Trophoblast cell (in vitro differentiated cells and primary cell): ENCODE measurements around the gene ZNF487.
"Not testable (repeated sequence)": the region's sequence is repeated elsewhere in the genome, so short reads cannot be mapped to it uniquely, and the experiment has no call there.

Experiments
- DNase-seq, 2 donors: peaks; one replicate each; pipeline ENCODE4 v3.0.0-alpha.2; 2016
- H2AFZ ChIP-seq: 2 replicates; pipeline ENCODE4 v1.6.1; 2013; ENCODE audit warnings: low read length, moderate library complexity, mild to moderate bottlenecking; ENCODE audit not compliant: insufficient read depth, poor library complexity
- H2AK5ac ChIP-seq: 2 replicates; pipeline ENCODE4 v1.6.1; 2013; ENCODE audit warnings: mild to moderate bottlenecking, low read length
- H2BK120ac ChIP-seq: 2 replicates; pipeline ENCODE4 v1.6.1; 2013; ENCODE audit warnings: low read length, mild to moderate bottlenecking, moderate library complexity; ENCODE audit not compliant: insufficient read depth, poor library complexity
- H2BK12ac ChIP-seq: 2 replicates; pipeline ENCODE4 v1.6.1; 2013; ENCODE audit warnings: mild to moderate bottlenecking, low read length, moderate library complexity
- H2BK5ac ChIP-seq: 2 replicates; pipeline ENCODE4 v1.6.1; 2013; ENCODE audit warnings: low read length, low read depth, moderate library complexity, mild to moderate bottlenecking; ENCODE audit not compliant: poor library complexity
- H3K14ac ChIP-seq: 2 replicates; pipeline ENCODE4 v1.6.1; 2013; ENCODE audit warnings: mild to moderate bottlenecking, low read length
- H3K18ac ChIP-seq: 2 replicates; pipeline ENCODE4 v1.6.1; 2013; ENCODE audit warnings: mild to moderate bottlenecking, low read length
- H3K23ac ChIP-seq: 2 replicates; pipeline ENCODE4 v1.6.1; 2013; ENCODE audit warnings: low read length
- H3K27ac ChIP-seq: 2 replicates; pipeline ENCODE4 v1.5.1; 2013; ENCODE audit warnings: low read depth, mild to moderate bottlenecking, inconsistent platforms, low read length, moderate library complexity
- H3K27me3 ChIP-seq: 2 replicates; pipeline ENCODE4 v1.6.1; 2013; ENCODE audit warnings: inconsistent platforms, mild to moderate bottlenecking, low read length, moderate library complexity; ENCODE audit not compliant: insufficient read depth
- H3K36me3 ChIP-seq, 2 experiments: 1 replicate in 1 of 2; 2 replicates in 1 of 2; pipeline ENCODE4 v1.6.1; 2013; ENCODE audit warnings: low read length in 2 of 2, mild to moderate bottlenecking in 2 of 2, moderate library complexity in 1 of 2; ENCODE audit not compliant: insufficient read depth in 2 of 2, control insufficient read depth in 1 of 2
- H3K4ac ChIP-seq: 2 replicates; pipeline ENCODE4 v1.6.1; 2013; ENCODE audit warnings: low read depth, mild to moderate bottlenecking, low read length, moderate library complexity
- H3K4me1 ChIP-seq, 2 experiments: 1 replicate in 1 of 2; 2 replicates in 1 of 2; pipeline ENCODE4 v1.6.1; 2013; ENCODE audit warnings: low read length in 2 of 2, mild to moderate bottlenecking in 2 of 2, moderate library complexity in 1 of 2; ENCODE audit not compliant: insufficient read depth in 2 of 2, control insufficient read depth in 1 of 2
- H3K4me2 ChIP-seq: 2 replicates; pipeline ENCODE4 v1.6.1; 2013; ENCODE audit warnings: inconsistent platforms, mild to moderate bottlenecking, low read length, moderate library complexity
- H3K4me3 ChIP-seq: 2 replicates; pipeline ENCODE4 v1.5.1; 2013; ENCODE audit warnings: mild to moderate bottlenecking, low read depth, low read length, inconsistent platforms
- H3K79me1 ChIP-seq: one replicate; pipeline ENCODE4 v1.6.1; 2013; ENCODE audit warnings: low read length
- H3K79me2 ChIP-seq: 2 replicates; pipeline ENCODE4 v1.6.1; 2013; ENCODE audit warnings: low read length, mild to moderate bottlenecking; ENCODE audit not compliant: control insufficient read depth, insufficient read depth, poor library complexity
- H3K9ac ChIP-seq: 2 replicates; pipeline ENCODE4 v1.6.1; 2013; ENCODE audit warnings: mild to moderate bottlenecking, low read length
- H3K9me3 ChIP-seq: 2 replicates; pipeline ENCODE4 v1.6.1; 2013; ENCODE audit warnings: low read depth, mild to moderate bottlenecking, control low read depth, inconsistent platforms, low read length; ENCODE audit not compliant: insufficient read depth
- H4K12ac ChIP-seq: 2 replicates; pipeline ENCODE4 v1.6.1; 2013; ENCODE audit warnings: low read depth, mild to moderate bottlenecking, low read length, moderate library complexity
- H4K8ac ChIP-seq: 2 replicates; pipeline ENCODE4 v1.6.1; 2013; ENCODE audit warnings: low read depth, mild to moderate bottlenecking, low read length, moderate library complexity
- H4K91ac ChIP-seq: one replicate; pipeline ENCODE4 v1.6.1; 2013; ENCODE audit warnings: low read depth, mild to moderate bottlenecking, low read length, moderate library complexity
- WGBS: extraction: QIAGEN DNeasy Blood & Tissue Kit; methylation state at CpG from one replicate; pipeline ENCODE4 v1.1.7; 2013; ENCODE audit warnings: missing lambda C conversion rate; ENCODE audit not compliant: insufficient read length, insufficient coverage; ENCODE audit errors: extremely low coverage; 5-methylcytosine and 5-hydroxymethylcytosine counted together

ZNF487 gene

DNA sequence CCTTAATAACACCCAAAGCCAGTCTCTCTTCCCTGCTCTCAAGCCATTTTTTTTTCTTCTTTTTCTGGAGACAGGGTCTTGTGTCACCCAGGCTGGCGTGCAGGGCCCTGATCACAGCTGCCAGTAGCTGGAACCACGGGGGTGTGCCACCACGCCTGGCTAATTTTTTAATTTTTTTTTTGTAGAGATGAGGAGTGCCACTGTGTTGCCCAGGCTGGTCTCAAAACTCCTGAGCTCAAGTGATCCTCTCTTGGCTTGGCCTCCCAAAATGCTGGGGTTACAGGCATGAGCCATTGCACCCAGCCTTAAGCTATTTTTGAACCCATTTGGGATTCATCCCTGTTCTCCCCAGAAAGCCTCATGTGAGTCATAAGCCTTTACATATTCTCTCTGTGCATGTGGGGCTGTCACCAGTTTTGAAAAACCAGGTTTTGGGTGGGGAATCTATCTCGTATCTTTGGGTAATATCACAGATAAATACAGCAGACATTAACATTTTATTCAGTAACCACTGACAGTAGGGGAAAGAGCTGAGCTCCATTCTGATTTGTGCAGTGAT, 15.5 kb downstream of the ZNF487 start:
- Histone ChIP-seq H2AK5ac (no peak overlapping the region), H3K79me1 (peaks cover 13% of the 10 kb centered on the region), H2BK120ac (no peak overlapping the region), H2BK5ac (no peak overlapping the region), H3K4me2 (no peak overlapping the region), H3K18ac (no peak overlapping the region), H3K14ac (no peak overlapping the region), H2AFZ (no peak overlapping the region), H3K9me3 (no peaks in the 10 kb centered on the region), H3K27ac (no peak overlapping the region), H2BK12ac (no peak overlapping the region), H3K27me3 (no peaks in the 10 kb centered on the region), H3K23ac (no peak overlapping the region), H3K4me3 (no peak overlapping the region), H3K4ac (no peak overlapping the region), H4K8ac (no peak overlapping the region), H3K36me3 (no peaks in the 10 kb centered on the region), H3K4me1 (peaks cover 5 to 7% of the 10 kb centered on the region in 2 experiments), H4K12ac (no peak overlapping the region), H4K91ac (no peak overlapping the region), H3K9ac (no peak overlapping the region), H3K79me2 (peaks cover 3% of the 10 kb centered on the region)
- no CpG with 5 or more reads among the region's 4 CpGs for WGBS
- DNase-seq = no peak

DNA sequence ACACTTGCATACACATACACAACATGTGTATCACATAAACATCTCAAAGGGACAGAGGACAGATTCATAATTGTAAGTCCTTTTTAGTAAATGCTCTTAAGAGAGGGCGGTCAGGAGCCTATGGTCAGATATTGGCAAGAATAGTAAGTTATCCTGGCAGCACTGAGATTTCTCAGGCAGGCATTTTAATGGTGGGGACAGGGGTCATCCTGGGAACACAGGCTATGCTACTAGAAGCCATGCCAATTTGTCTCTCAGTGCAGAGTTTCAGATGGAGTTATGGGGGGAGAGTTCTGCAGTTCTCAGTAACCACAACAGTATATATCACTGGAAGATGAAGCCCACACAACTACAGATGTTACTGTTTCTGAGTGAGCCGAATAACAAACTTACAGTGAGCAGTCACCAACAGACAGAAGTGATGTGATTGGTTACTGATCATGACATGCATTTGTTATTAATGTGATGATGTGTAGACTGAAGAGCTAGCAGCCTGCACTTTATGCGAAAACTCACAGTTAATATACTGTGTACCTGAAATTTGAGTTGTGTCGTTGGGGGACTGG, 16.4 kb downstream of the ZNF487 start:
- Histone ChIP-seq H2BK12ac (no peak overlapping the region), H3K14ac (no peak overlapping the region), H2AFZ (no peak overlapping the region), H3K79me1 (peaks cover 13% of the 10 kb centered on the region), H3K27me3 (no peaks in the 10 kb centered on the region), H3K4me3 (no peak overlapping the region), H2AK5ac (no peak overlapping the region), H3K27ac (no peak overlapping the region), H3K4me1 (peaks cover 5 to 7% of the 10 kb centered on the region in 2 experiments), H3K4ac (no peak overlapping the region), H3K18ac (no peak overlapping the region), H4K91ac (no peak overlapping the region), H3K23ac (no peak overlapping the region), H3K79me2 (peaks cover 3% of the 10 kb centered on the region), H3K36me3 (no peaks in the 10 kb centered on the region), H3K4me2 (no peak overlapping the region), H3K9ac (no peak overlapping the region), H2BK5ac (no peak overlapping the region), H4K12ac (no peak overlapping the region), H4K8ac (no peak overlapping the region), H3K9me3 (no peaks in the 10 kb centered on the region), H2BK120ac (no peak overlapping the region)
- WGBS = no CpG with 5 or more reads among the region's 4 CpGs
- no peak for DNase-seq

DNA sequence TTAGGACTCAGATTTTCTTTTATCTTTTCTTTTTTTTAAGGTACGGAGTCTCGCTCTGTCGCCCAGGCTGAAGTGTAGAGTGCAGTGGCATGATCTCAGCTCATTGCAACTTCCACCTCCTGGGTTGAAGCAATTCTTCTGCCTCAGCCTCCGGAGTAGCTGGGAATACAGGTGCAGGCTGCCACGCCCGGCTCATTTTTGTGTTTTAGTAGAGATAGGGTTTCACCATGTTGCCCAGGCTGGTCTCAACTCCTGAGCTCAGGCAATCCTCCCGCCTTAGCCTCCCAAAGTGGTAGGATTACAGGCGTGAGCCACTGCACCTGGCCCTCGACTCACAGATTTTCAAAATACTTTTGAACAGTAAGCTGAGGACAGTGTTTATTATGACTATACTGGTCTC, 17.1 kb downstream of the ZNF487 start:
- not testable (repeated sequence) for H3K9me3 ChIP-seq
- no CpG with 5 or more reads among the region's 9 CpGs for WGBS

DNA sequence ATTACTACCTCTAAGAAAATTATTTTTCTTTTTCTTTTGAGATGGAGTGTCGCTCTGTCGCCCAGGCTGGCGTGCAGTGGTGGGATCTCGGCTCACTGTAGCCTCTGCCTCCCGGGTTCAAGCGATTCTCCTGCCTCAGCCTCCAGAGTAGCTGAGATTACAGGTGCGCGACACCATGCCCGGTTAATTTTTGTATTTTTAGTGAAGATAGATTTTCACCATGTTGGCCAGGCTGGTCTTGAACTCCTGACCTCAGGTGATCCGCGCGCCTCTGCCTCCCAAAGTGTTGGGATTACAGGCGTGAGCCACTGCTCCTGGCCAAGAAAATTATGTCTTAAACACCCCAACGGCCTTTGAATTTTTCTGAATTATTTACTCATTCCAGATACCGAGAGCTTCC, 19.6 kb downstream of the ZNF487 start:
- not testable (repeated sequence) for H4K8ac ChIP-seq, H3K9ac ChIP-seq, H3K4me3 ChIP-seq, H2BK12ac ChIP-seq, H3K79me2 ChIP-seq, H2BK5ac ChIP-seq, DNase-seq, H3K27me3 ChIP-seq, H3K4me2 ChIP-seq, H3K4me1 ChIP-seq, H3K18ac ChIP-seq, H3K9me3 ChIP-seq, H3K14ac ChIP-seq, H2AK5ac ChIP-seq, H3K4ac ChIP-seq, H3K27ac ChIP-seq, H4K91ac ChIP-seq, H3K23ac ChIP-seq, H2AFZ ChIP-seq, H3K36me3 ChIP-seq, H2BK120ac ChIP-seq
- Histone ChIP-seq H4K12ac (peak overlapping the region; percentile 98), H3K79me1 (peaks cover 13% of the 10 kb centered on the region)
- WGBS = no CpG with 5 or more reads among the region's 15 CpGs

More for the DNA sequence above, 17.1 kb downstream of the ZNF487 start:
- not testable (repeated sequence) for H3K4me3 ChIP-seq, H4K8ac ChIP-seq, H3K4me1 ChIP-seq, H2BK120ac ChIP-seq, H3K79me2 ChIP-seq, H3K9ac ChIP-seq, H3K23ac ChIP-seq, H3K27me3 ChIP-seq, H3K4ac ChIP-seq, H3K36me3 ChIP-seq, H2AFZ ChIP-seq, H3K27ac ChIP-seq, H3K14ac ChIP-seq, H2BK12ac ChIP-seq, H4K91ac ChIP-seq, H2AK5ac ChIP-seq, H3K4me2 ChIP-seq, H4K12ac ChIP-seq, H2BK5ac ChIP-seq, H3K18ac ChIP-seq
- peaks cover 13% of the 10 kb centered on the region for H3K79me1 ChIP-seq
- DNase-seq = peak; percentile 10 to 45
